Activated T-cell treated with anti-CD3 and anti-CD28 coated beads, Interleukin-2, amount 50 U/mL, for 24 hours (primary cell): ENCODE results near the gene KDM1A.
A peak's percentile ranks its signal among the peaks of the same experiment; 100 is the strongest.
"Not testable (repeated sequence)": the region's sequence is repeated elsewhere in the genome, so short reads cannot be mapped to it uniquely, and the experiment has no call there.

Experiments used
- DNase-seq: peaks from one replicate; pipeline ENCODE4 v3.0.0-alpha.2; 2020
- H3K27ac Mint-ChIP-seq: 2 replicates; pipeline ENCODE4 v1.8.0; 2020; ENCODE audit warnings: mild to moderate bottlenecking, mixed read lengths
- H3K27me3 Mint-ChIP-seq: 2 replicates; pipeline ENCODE4 v1.8.0; 2020; ENCODE audit warnings: mixed read lengths
- H3K36me3 Mint-ChIP-seq: 2 replicates; pipeline ENCODE4 v1.8.0; 2020; ENCODE audit warnings: low read depth, mixed read lengths
- H3K4me1 Mint-ChIP-seq: 2 replicates; pipeline ENCODE4 v1.8.0; 2020; ENCODE audit warnings: low read depth, mixed read lengths
- H3K4me3 Mint-ChIP-seq: 2 replicates; pipeline ENCODE4 v1.8.0; 2020; ENCODE audit warnings: mild to moderate bottlenecking, moderate library complexity, mixed read lengths
- H3K9me3 Mint-ChIP-seq: 2 replicates; pipeline ENCODE4 v1.8.0; 2020; ENCODE audit warnings: mixed read lengths

KDM1A gene

GRCh38 chr1:22997528-22997927 is 21.7 kb upstream of the KDM1A start:
- not testable (repeated sequence) for H3K27ac Mint-ChIP-seq, DNase-seq, H3K4me3 Mint-ChIP-seq, H3K27me3 Mint-ChIP-seq, H3K4me1 Mint-ChIP-seq, H3K9me3 Mint-ChIP-seq, H3K36me3 Mint-ChIP-seq

GRCh38 chr1:23000133-23000532 is 19.1 kb upstream of the KDM1A start:
- not testable (repeated sequence) for H3K4me1 Mint-ChIP-seq, H3K27me3 Mint-ChIP-seq

GRCh38 chr1:23002218-23002617 is 17.1 kb upstream of the KDM1A start:
- H3K36me3 Mint-ChIP-seq, H3K27me3 Mint-ChIP-seq, H3K4me1 Mint-ChIP-seq, H3K9me3 Mint-ChIP-seq, H3K4me3 Mint-ChIP-seq, DNase-seq, H3K27ac Mint-ChIP-seq: not testable (repeated sequence)

More at GRCh38 chr1:23000133-23000532, 19.1 kb upstream of the KDM1A start:
- H3K9me3 Mint-ChIP-seq, H3K27ac Mint-ChIP-seq, DNase-seq, H3K36me3 Mint-ChIP-seq, H3K4me3 Mint-ChIP-seq: not testable (repeated sequence)

- Mint-ChIP-seq H3K4me1 (no peaks in the 10 kb centered on the region), H3K27me3 (peaks cover 12% of the 10 kb centered on the region), H3K27ac (no peak overlapping the region), H3K9me3 (no peaks in the 10 kb centered on the region), H3K4me3 (no peak overlapping the region), H3K36me3 (no peaks in the 10 kb centered on the region)
- no peak for DNase-seq
Observed at GRCh38 chr1:23004112-23004511, 15.2 kb upstream of the KDM1A start.

- not testable (repeated sequence) for H3K36me3 Mint-ChIP-seq, H3K4me1 Mint-ChIP-seq, DNase-seq, H3K4me3 Mint-ChIP-seq, H3K27ac Mint-ChIP-seq, H3K9me3 Mint-ChIP-seq
- H3K27me3 Mint-ChIP-seq: peaks cover 12% of the 10 kb centered on the region
Observed at GRCh38 chr1:23004769-23005168, 14.5 kb upstream of the KDM1A start.

- Mint-ChIP-seq H3K4me3 (no peak overlapping the region), H3K27ac (no peak overlapping the region), H3K9me3 (no peaks in the 10 kb centered on the region), H3K4me1 (no peaks in the 10 kb centered on the region), H3K27me3 (peaks cover 12% of the 10 kb centered on the region), H3K36me3 (no peaks in the 10 kb centered on the region)
- no peak for DNase-seq
Observed at GRCh38 chr1:23007106-23007505, 12.2 kb upstream of the KDM1A start.

- H3K27me3 Mint-ChIP-seq: peaks cover 12% of the 10 kb centered on the region
- H3K9me3 Mint-ChIP-seq: no peaks in the 10 kb centered on the region
- H3K4me3 Mint-ChIP-seq: no peak overlapping the region
- no peaks in the 10 kb centered on the region for H3K4me1 Mint-ChIP-seq
- H3K36me3 Mint-ChIP-seq: no peaks in the 10 kb centered on the region
- no peak for DNase-seq
- no peak overlapping the region for H3K27ac Mint-ChIP-seq
Observed at GRCh38 chr1:23008901-23009300, 10.4 kb upstream of the KDM1A start.

- H3K36me3 Mint-ChIP-seq, H3K4me1 Mint-ChIP-seq, H3K4me3 Mint-ChIP-seq, H3K9me3 Mint-ChIP-seq, DNase-seq, H3K27ac Mint-ChIP-seq: not testable (repeated sequence)
- peaks cover 12% of the 10 kb centered on the region for H3K27me3 Mint-ChIP-seq
Observed at GRCh38 chr1:23010025-23010424, 9.2 kb upstream of the KDM1A start.

- no peaks in the 10 kb centered on the region for H3K9me3 Mint-ChIP-seq
Observed at GRCh38 chr1:23013657-23014056, 5.6 kb upstream of the KDM1A start.

GRCh38 chr1:23018661-23019093 is 591 bp upstream of the KDM1A start:
- H3K27ac Mint-ChIP-seq: peak overlapping the region; percentile 90
- no peak for DNase-seq
- H3K36me3 Mint-ChIP-seq: peaks cover 32% of the 10 kb centered on the region
- peak overlapping the region; percentile 94 for H3K4me3 Mint-ChIP-seq
- H3K9me3 Mint-ChIP-seq: peaks cover 6% of the 10 kb centered on the region
- peaks cover 41% of the 10 kb centered on the region for H3K4me1 Mint-ChIP-seq
- H3K27me3 Mint-ChIP-seq: no peaks in the 10 kb centered on the region

More at GRCh38 chr1:23013657-23014056, 5.6 kb upstream of the KDM1A start:
- Mint-ChIP-seq H3K27ac (no peak overlapping the region), H3K27me3 (no peaks in the 10 kb centered on the region), H3K4me3 (no peak overlapping the region), H3K36me3 (no peaks in the 10 kb centered on the region), H3K4me1 (peaks cover 6% of the 10 kb centered on the region)
- no peak for DNase-seq

- H3K27ac Mint-ChIP-seq: peak overlapping the region; percentile 71
- no peak for DNase-seq
- H3K36me3 Mint-ChIP-seq: peaks cover 34% of the 10 kb centered on the region
- peak overlapping the region; percentile 91 for H3K4me3 Mint-ChIP-seq
- H3K9me3 Mint-ChIP-seq: peaks cover 6% of the 10 kb centered on the region
- H3K27me3 Mint-ChIP-seq: no peaks in the 10 kb centered on the region
- peaks cover 51% of the 10 kb centered on the region for H3K4me1 Mint-ChIP-seq
Observed at GRCh38 chr1:23019863-23020625, 776 bp downstream of the KDM1A start.

GRCh38 chr1:23020706-23021405 is 1.6 kb downstream of the KDM1A start:
- Mint-ChIP-seq H3K4me1 (peaks cover 54% of the 10 kb centered on the region), H3K27me3 (no peaks in the 10 kb centered on the region), H3K27ac (peak overlapping the region; percentile 71), H3K36me3 (peaks cover 34% of the 10 kb centered on the region), H3K4me3 (peak overlapping the region; percentile 91), H3K9me3 (peaks cover 6% of the 10 kb centered on the region)
- no peak for DNase-seq

GRCh38 chr1:23021834-23022233 is 2.6 kb downstream of the KDM1A start:
- Mint-ChIP-seq H3K27ac (no peak overlapping the region), H3K4me3 (peak overlapping the region; percentile 91), H3K9me3 (peaks cover 6% of the 10 kb centered on the region), H3K27me3 (no peaks in the 10 kb centered on the region), H3K36me3 (peaks cover 34% of the 10 kb centered on the region), H3K4me1 (peaks cover 63% of the 10 kb centered on the region)
- no peak for DNase-seq

- Mint-ChIP-seq H3K36me3 (peaks cover 34% of the 10 kb centered on the region), H3K27me3 (no peaks in the 10 kb centered on the region), H3K4me1 (peaks cover 70% of the 10 kb centered on the region), H3K9me3 (peaks cover 6% of the 10 kb centered on the region), H3K27ac (no peak overlapping the region), H3K4me3 (no peak overlapping the region)
- no peak for DNase-seq
Observed at GRCh38 chr1:23023174-23023845, 4.0 kb downstream of the KDM1A start.

- Mint-ChIP-seq H3K36me3 (peaks cover 30% of the 10 kb centered on the region), H3K27me3 (no peaks in the 10 kb centered on the region), H3K27ac (no peak overlapping the region), H3K9me3 (peaks cover 6% of the 10 kb centered on the region), H3K4me3 (no peak overlapping the region), H3K4me1 (peaks cover 79% of the 10 kb centered on the region)
- DNase-seq: no peak
Observed at GRCh38 chr1:23026568-23026967, 7.3 kb downstream of the KDM1A start.
